Activated CD4-positive, CD25-positive, alpha-beta regulatory T cell treated with anti-CD3 and anti-CD28 coated beads, Interleukin-2, amount 50 U/mL, for 16 hours (primary cell): ENCODE results near the gene PDP2.
A peak's percentile ranks its signal among the peaks of the same experiment; 100 is the strongest.
"Not testable (repeated sequence)": the region's sequence is repeated elsewhere in the genome, so short reads cannot be mapped to it uniquely, and the experiment has no call there.

ENCODE experiments used
- DNase-seq: peaks from one replicate; pipeline ENCODE4 v3.0.0-alpha.2; 2020; ENCODE audit warnings: low read depth, low spot score

Gene PDP2

GRCh38 chr16:66853261-66854139, 26.8 kb upstream of the PDP2 start:
- no peak for DNase-seq

DNA sequence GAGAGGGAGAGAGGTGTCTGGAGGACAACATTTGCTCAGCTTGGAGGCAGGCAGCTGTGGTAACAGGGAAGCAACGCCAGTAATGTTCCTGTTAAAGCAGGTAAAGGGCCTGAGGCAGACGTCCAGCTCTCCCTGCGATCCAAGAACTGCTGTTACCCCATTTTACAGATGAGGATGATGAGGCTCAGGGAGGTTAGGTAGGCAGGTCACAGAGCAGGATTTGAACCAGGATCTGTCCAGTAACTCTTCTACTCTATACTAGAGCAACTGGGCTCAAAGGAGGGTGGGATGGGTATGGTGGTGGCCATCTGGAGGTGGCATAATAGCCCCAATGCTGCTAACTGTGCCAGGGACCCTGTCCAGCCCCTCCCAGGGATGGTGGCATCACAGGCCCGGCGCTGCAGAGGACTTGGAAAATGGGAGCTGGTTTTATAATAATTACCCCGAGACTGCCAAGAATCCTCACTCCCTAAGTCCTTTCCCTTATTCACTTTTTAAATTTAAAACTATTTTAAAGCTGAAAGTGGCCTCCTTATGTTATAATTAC, 24.1 kb upstream of the PDP2 start:
- DNase-seq: no peak

DNA sequence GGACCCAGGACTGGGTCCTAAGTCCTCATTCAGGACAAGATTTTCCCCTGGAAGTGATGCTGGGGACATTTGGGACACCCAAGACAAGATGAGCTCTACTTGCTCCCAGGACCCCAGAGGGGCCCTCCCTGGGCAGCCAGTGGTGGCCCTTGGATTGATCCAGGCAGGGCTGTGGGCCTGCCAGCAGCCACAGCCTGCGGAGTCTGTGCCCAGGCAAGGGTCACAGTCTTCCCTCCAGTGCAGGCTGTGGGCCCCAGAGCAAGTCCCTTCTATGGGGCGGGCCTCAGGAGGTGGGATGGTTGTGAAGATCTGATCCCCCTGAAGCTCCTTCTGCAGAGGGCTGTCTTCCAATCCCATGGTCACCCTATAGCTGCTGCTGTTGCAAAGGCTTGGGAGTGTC, 23.5 kb upstream of the PDP2 start:
- no peak for DNase-seq

- no peak for DNase-seq
Measured at GRCh38 chr16:66857437-66857836, 22.9 kb upstream of the PDP2 start.

GRCh38 chr16:66858740-66859396, 21.4 kb upstream of the PDP2 start:
- no peak for DNase-seq

DNA sequence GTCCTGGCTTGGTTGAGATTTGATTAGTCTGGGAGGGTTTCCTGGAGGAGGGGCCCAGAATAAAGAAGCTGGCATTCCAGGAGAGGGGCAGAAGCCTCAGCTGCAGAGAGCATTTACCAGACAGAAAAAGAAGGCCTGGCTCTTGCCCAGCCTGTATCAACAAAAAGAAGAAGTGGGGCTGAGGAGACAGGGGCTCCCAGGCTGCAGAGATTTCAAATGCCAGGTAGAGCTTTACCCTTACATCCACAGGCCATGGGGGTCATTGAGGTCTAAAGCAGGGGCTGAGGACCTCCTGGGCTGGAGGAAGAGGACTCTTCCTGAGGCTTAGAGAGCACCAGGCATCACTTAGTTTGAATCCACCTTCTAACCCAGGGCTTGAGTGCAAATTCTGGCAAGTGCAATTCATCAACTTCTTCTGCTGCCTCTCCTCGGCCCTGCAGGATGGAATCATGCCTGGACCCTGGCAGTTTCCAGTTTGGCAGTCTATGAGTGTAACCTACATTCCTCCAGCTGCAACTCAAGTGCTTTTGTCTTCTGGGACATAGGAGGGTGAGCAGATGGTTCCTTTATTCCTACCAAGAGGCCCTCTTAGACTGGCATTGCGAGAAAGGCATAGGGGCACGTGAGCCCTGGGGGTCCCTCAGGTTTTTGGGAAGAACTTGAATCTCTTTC, 20.8 kb upstream of the PDP2 start:
- DNase-seq: no peak

GRCh38 chr16:66862023-66862520, 18.2 kb upstream of the PDP2 start:
- DNase-seq: no peak

DNA sequence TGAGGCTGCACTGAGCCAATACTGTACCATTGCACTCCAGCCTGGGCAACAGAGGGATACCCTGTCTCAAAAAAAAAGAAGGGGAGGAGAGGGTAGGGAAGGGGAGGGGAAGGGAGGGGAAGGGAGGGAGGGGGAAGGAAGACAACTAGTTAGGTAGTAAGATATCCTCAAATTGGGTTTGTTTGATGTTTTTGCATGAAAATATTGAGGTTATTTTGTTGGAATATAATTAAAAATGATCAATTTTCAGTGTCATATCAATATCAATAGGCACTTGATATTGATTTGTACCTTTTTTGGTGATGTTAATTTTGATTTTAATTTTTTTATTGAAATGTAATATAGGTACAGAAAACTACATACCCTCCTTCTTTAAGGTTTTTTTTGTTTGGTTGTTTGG, 16.6 kb upstream of the PDP2 start:
- DNase-seq: no peak

DNA sequence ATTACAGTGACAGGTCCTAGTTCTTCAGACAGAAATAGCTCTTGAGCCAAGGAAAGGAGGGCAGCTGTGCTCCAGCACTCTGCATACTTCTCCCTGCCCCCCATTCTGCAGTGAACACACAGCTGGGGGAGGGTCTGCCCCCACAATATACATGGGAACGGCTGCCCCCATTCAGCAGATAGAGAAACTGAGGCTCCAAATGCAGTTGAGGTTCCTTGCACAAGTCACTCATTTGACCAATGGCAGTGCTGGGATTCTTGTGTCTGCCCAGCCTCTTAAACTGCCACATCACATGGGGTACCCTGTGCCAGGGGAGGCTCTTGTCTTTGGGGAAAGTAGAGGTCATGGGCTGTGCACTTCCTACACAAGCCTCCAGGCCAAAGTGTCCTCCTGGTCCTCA, 10.9 kb upstream of the PDP2 start:
- no peak for DNase-seq

DNA sequence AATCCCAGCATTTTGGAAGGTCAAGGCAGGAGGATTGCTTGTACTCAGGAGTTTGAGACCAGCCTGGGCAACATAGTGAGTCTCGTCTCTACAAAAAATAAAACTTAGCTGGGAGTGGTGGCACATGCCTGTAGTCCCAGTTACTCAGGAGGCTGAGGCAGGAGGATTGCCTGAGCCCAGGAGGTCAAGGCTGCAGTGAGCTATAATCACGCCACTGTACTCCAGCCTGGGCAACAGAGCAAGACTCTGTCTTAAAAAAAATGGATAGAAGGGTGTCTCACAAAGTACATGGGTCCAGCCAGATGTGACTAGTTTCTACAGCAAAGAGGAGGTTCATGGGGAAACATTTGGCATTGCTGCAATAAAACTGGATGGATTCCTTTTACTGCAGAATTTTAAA, 9.0 kb upstream of the PDP2 start:
- DNase-seq: not testable (repeated sequence)

- no peak for DNase-seq
Measured at GRCh38 chr16:66871840-66872239, 8.5 kb upstream of the PDP2 start.

GRCh38 chr16:66872559-66872942, 7.8 kb upstream of the PDP2 start:
- DNase-seq: no peak

DNA sequence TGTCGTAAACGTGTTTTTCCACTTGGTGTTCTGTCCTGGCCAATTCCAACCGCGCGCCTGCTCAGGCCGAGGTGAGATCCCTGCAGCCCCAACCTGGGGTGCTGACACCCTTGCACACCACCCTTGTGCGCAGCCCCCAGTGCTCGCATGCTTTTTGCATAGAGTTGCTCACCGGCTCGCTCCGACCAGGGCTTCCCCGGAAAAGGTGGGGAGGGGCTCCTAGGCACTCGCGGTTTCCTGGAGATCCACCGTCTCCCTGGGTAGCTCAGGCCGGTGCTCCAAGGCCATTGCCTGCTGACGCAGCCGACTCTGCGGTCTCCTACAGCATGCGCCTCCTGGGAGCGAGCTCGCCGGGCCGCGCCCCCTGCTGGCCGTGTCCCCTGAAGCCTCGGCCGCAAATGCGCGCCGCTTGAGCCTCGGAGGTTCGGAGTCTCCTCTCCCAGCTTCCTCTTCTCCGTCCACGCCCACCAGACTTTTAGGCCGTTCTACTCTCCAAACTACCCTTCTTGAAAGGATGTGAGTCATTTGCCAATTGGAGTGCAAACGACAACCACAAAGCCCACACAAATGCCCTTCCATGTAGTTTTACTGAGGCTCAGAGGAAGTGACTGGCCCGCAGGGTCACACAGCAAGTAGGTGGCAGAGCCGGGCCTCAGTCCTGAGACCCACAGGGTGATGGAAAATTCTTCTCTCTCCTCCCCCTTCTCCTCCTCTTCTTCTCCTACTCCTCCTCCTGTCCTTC, 7.2 kb upstream of the PDP2 start:
- peak; percentile 70 for DNase-seq

- DNase-seq: no peak
Measured at GRCh38 chr16:66873685-66874055, 6.6 kb upstream of the PDP2 start.

DNA sequence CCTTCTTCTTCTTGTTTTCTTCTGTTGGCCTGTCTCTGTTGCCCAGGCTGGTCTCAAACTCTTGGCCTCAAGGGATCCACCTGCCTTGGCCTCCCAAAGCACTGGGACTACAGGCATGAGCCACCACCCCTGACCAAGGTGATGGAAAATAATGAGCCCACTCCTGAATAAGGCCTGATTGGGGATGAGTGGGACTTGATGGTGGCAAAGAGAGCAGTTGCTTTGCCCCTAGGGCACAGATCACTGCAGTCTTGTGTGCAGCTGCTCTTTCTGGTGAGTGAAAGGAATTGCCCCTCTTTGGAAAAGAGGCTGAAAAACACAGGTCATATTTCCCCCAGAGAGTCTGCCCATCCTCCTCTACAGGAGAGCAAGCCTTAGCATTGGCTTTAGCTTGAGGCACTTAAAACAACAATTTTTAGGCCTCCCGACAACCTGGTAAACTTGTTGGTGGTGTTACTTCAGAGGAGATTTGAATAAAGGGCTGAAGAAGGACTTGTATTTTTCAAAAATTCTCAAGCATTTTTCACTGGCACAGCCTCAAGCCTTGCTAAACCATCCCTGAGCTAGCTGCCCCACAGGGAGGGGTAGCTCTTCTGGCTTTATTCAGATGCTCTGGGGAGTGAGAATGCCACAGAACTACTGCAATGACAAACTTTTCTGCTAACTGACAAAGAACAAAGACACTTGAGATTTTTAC, 6.1 kb upstream of the PDP2 start:
- no peak for DNase-seq

DNA sequence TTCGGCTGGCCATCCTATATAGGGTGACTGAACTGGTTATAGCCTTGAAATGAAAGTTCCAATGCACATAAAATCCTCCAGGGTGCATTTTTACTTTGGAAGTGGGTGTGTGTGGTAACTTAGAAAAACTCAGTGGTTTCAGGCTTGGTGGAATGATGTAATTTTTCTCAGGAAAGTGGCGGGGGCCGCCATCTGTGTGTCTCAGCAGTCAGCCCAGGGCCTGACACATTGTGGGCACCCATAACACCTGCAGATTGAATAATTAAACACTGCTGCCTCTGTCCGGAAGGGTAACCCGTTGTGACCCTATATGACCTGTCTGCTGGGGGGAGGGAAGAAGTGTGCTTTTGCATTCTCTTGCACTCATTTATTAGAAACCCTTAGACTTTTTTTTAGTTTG, 2.2 kb upstream of the PDP2 start:
- DNase-seq: no peak

DNA sequence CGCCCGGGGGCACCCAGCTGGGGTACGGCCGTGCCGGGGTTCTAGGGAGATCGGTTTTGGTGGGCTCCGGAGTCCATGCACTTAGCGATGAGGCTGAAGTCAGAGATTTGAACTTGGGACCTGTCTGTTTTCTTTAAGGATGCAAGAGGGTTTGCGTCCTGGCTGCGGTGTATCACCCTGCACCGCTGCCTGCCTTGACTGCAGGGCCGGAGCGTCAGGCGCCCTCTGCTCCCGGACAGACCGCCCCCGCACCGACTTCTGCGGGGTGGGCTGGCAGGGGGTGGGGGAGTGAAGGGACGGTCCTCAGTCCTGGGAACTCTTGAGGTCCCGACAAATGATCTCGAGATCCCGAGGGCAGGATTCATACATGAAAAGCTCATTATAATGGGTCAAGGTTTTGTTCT, 701 bp downstream of the PDP2 start:
- DNase-seq: no peak

DNA sequence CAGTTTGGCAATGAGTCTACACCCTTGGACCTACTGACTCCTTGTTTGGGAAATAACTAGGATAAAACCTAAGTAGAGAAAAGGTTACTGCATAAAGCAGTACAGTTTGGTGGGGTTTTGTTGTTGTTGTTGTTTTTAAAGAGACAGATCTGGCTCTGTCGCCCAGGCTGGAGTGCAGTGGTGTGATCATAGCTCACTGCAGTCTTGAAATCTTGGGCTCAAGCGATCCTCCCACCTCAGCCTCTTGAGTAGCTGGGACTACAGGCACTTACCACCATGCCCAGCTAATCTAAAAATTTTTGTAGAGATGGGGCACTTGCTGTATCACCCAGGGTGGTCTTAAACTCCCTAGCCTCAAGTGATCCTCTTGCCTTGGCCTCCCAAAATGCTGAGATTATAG, 1.2 kb downstream of the PDP2 start:
- no peak for DNase-seq

- no peak for DNase-seq
Measured at GRCh38 chr16:66881964-66882508, 1.7 kb downstream of the PDP2 start.

GRCh38 chr16:66882702-66883101, 2.4 kb downstream of the PDP2 start:
- DNase-seq: no peak

- DNase-seq: no peak
Measured at GRCh38 chr16:66885491-66885890, 5.2 kb downstream of the PDP2 start.
